GM21825 (cell line): ENCODE results near the gene PCBP2.
A peak's percentile ranks its signal among the peaks of the same experiment; 100 is the strongest.

ENCODE experiments used
- ATAC-seq: cut with Tn5 transposase; IDR thresholded peaks from one replicate; pipeline ENCODE4 v1.9.1; 2021; ENCODE audit warnings: mild to moderate bottlenecking, moderate library complexity; ENCODE audit not compliant: unreplicated experiment

The PCBP2 gene

GRCh38 chr12:53506450-53506785 lies 54.5 kb downstream of the PCBP2 start:
- ATAC-seq, result no peak

GRCh38 chr12:53506881-53507602 lies 55.1 kb downstream of the PCBP2 start, which contains the start of gene NPFF:
NPFF (minus strand) TSS chr12:53507484; CDS start chr12:53507474, 10 bp downstream.
- no peak for ATAC-seq

GRCh38 chr12:53507603-53507885 lies 55.6 kb downstream of the PCBP2 start:
- ATAC-seq, result no peak

- peak; percentile 91 for ATAC-seq
These were observed 56.8 kb downstream of the PCBP2 start for GRCh38 chr12:53508534-53509170.

- ATAC-seq, result no peak
These were observed 58.4 kb downstream of the PCBP2 start for GRCh38 chr12:53510181-53510812.

GRCh38 chr12:53513712-53514410 lies 62.0 kb downstream of the PCBP2 start:
- no peak for ATAC-seq

GRCh38 chr12:53514628-53515290 lies 62.9 kb downstream of the PCBP2 start:
- no peak for ATAC-seq

GRCh38 chr12:53515291-53515680 lies 63.4 kb downstream of the PCBP2 start:
- no peak for ATAC-seq

- no peak for ATAC-seq
These were observed 65.0 kb downstream of the PCBP2 start for GRCh38 chr12:53516758-53517455.

GRCh38 chr12:53518381-53518780 lies 66.5 kb downstream of the PCBP2 start:
- ATAC-seq, result no peak

GRCh38 chr12:53523131-53523530 lies 71.2 kb downstream of the PCBP2 start:
- no peak for ATAC-seq

GRCh38 chr12:53524476-53524875 lies 72.6 kb downstream of the PCBP2 start:
- no peak for ATAC-seq

- ATAC-seq, result no peak
These were observed 78.2 kb downstream of the PCBP2 start for GRCh38 chr12:53530061-53530460.
